MCF 10A (cell line): ENCODE data around the gene CARHSP1. TPM values are rescaled to one million over a fixed set of nuclear protein-coding genes. Genes with fewer than 3 reads are reported as not detected.
"Not testable (repeated sequence)": the region's sequence is repeated elsewhere in the genome, so short reads cannot be mapped to it uniquely, and the experiment has no call there.

ENCODE experiments used
- BruUV-seq: library from RNA; stranded (reverse); fragments of 400-500 nt; replicated peaks from 2 replicates; lab custom pipeline; 2021; lab: Mats Ljungman, UMichigan
- CTCF ChIA-PET: fragments of 300-600 bp; sonication (Branson Sonifier 250); formaldehyde crosslinking; extraction: SDS; loops from one replicate; lab custom pipeline; 2021; ENCODE audit warnings: antibody characterized with exemption, inconsistent platforms; lab: Yijun Ruan, JAX
- POLR2A ChIA-PET: fragments of 300-600, 350-650 bp; sonication (Branson Sonifier 250); formaldehyde crosslinking; extraction: SDS; loops from one replicate; lab custom pipeline; 2020; ENCODE audit warnings: antibody characterized with exemption, inconsistent platforms; lab: Yijun Ruan, JAX
- DNase-seq: peaks from one replicate; pipeline ENCODE4 v3.0.0-alpha.2; 2018; ENCODE audit not compliant: unreplicated experiment
- H3K27ac Mint-ChIP-seq: one replicate; pipeline ENCODE4 v1.8.0; 2022; ENCODE audit warnings: mild to moderate bottlenecking, low read depth, mixed read lengths; ENCODE audit not compliant: unreplicated experiment
- H3K27me3 Mint-ChIP-seq: one replicate; pipeline ENCODE4 v1.8.0; 2022; ENCODE audit warnings: mixed read lengths; ENCODE audit not compliant: insufficient read depth, unreplicated experiment
- H3K36me3 Mint-ChIP-seq: one replicate; pipeline ENCODE4 v1.8.0; 2022; ENCODE audit warnings: mild to moderate bottlenecking, moderate library complexity, mixed read lengths; ENCODE audit not compliant: insufficient read depth, unreplicated experiment
- H3K4me1 Mint-ChIP-seq: one replicate; pipeline ENCODE4 v1.8.0; 2022; ENCODE audit warnings: mixed read lengths; ENCODE audit not compliant: insufficient read depth, unreplicated experiment
- H3K4me3 Mint-ChIP-seq: one replicate; pipeline ENCODE4 v1.8.0; 2022; ENCODE audit warnings: mild to moderate bottlenecking, moderate library complexity, mixed read lengths; ENCODE audit not compliant: unreplicated experiment
- H3K9me3 Mint-ChIP-seq: one replicate; pipeline ENCODE4 v1.8.0; 2022; ENCODE audit warnings: mixed read lengths; ENCODE audit not compliant: unreplicated experiment
- CTCF ChIP-seq: fragments of 200-600 bp; IDR thresholded peaks from one replicate; pipeline ENCODE4 v1.8.0; 2022; ENCODE audit warnings: antibody characterized with exemption, mild to moderate bottlenecking; ENCODE audit not compliant: unreplicated experiment
- intact Hi-C: fragments of 100-400 bp; cut with micrococcal nuclease; formaldehyde crosslinking; loops from 2 replicates; pipeline ENCODE4 v1.14.1; 2022
- total RNA-seq: library from RNA; stranded (reverse); gene quantifications from 2 replicates; pipeline ENCODE4 v1.2.3, GENCODE V29; 2022

CARHSP1 gene
- total RNA-seq, 1 experiment from 2014 or later = 27.8 TPM

GRCh38 chr16:8806272-8806983 is 62.4 kb downstream of the CARHSP1 start:
- Mint-ChIP-seq H3K27me3 (no peaks in the 10 kb centered on the region), H3K9me3 (no peaks in the 10 kb centered on the region), H3K4me3 (no peak overlapping the region), H3K27ac (no peak overlapping the region), H3K36me3 (peaks cover 100% of the 10 kb centered on the region), H3K4me1 (no peaks in the 10 kb centered on the region)
- TF ChIP-seq CTCF = no peak
- POLR2A ChIA-PET = interaction anchor here (0.7 to 1.3 kb wide), 2 partner anchors 9 to 62 kb away, joined by 3 to 7 read pairs; partner anchors contain the start of genes CARHSP1, PMM2 and TMEM186
- CTCF ChIA-PET = interaction anchor here (0.8 to 1.4 kb wide), 4 partner anchors 9 to 239 kb away, joined by 3 to 4 read pairs (median 3); partner anchors contain the start of genes PMM2 and TMEM186
- intact Hi-C loops = no loop called here
- no TSS peak for BruUV-seq
- DNase-seq = no peak

GRCh38 chr16:8804313-8804712 is 64.5 kb downstream of the CARHSP1 start:
- H3K4me1 Mint-ChIP-seq = peaks cover 1% of the 10 kb centered on the region
- no peak overlapping the region for H3K4me3 Mint-ChIP-seq
- intact Hi-C loops = no loop called here
- CTCF ChIA-PET = no interaction called here
- no peak for DNase-seq
- H3K27ac Mint-ChIP-seq = no peak overlapping the region
- H3K36me3 Mint-ChIP-seq = peaks cover 91% of the 10 kb centered on the region
- BruUV-seq = no TSS peak
- H3K9me3 Mint-ChIP-seq = no peaks in the 10 kb centered on the region
- no peak for TF ChIP-seq CTCF
- H3K27me3 Mint-ChIP-seq = no peaks in the 10 kb centered on the region
- POLR2A ChIA-PET = no interaction called here

- intact Hi-C loops, H3K27ac Mint-ChIP-seq, H3K4me3 Mint-ChIP-seq, POLR2A ChIA-PET, BruUV-seq, DNase-seq, H3K9me3 Mint-ChIP-seq, H3K4me1 Mint-ChIP-seq, H3K27me3 Mint-ChIP-seq: not testable (repeated sequence)
- CTCF ChIA-PET = interaction anchor here (1.0 kb wide), 1 partner anchor 143 kb away, joined by 4 read pairs; no protein-coding TSS in a partner anchor
- peaks cover 85% of the 10 kb centered on the region for H3K36me3 Mint-ChIP-seq
Measured at GRCh38 chr16:8803733-8804132, 65.1 kb downstream of the CARHSP1 start.

Other genes starting within 250 kb of the CARHSP1 start
- 36.7 and 47.2 TPM in 2 replicates for gene METTL22, start 247.3 kb downstream of the CARHSP1 start, total RNA-seq
- gene ABAT, start 194.4 kb downstream of the CARHSP1 start, total RNA-seq = 2.4 and 3.0 TPM in 2 replicates
- gene TMEM186, start 71.4 kb downstream of the CARHSP1 start, total RNA-seq = 12.9 and 13.9 TPM in 2 replicates
- 59.4 and 60.6 TPM in 2 replicates for gene PMM2, start 71.2 kb downstream of the CARHSP1 start, total RNA-seq
- gene LITAFD, start 13.3 kb upstream of the CARHSP1 start, total RNA-seq = not detected in 2 replicates
- 81.2 and 108 TPM in 2 replicates for gene USP7, start 94.9 kb upstream of the CARHSP1 start, total RNA-seq
- 87.4 and 88.9 TPM in 2 replicates for gene HAPSTR1, start 222.6 kb upstream of the CARHSP1 start, total RNA-seq